Esophagus squamous epithelium (tissue), 4 donors: Measurements from ENCODE around the gene DOCK10.

Source experiments
- CTCF ChIP-seq, 6 experiments: fragments of 450-650 bp in 4 of 6; fragments of 200-600 bp in 2 of 6; sonication (generic) in 2 of 6; IDR thresholded peaks; one replicate each; pipeline ENCODE4 v1.5.1; 2016 to 2019; ENCODE audit warnings: antibody characterized with exemption in 6 of 6, mild to moderate bottlenecking in 4 of 6, moderate library complexity in 4 of 6
- POLR2A ChIP-seq, 4 donors: fragments of 450-650 bp; IDR thresholded peaks; one replicate each; pipeline ENCODE4 v1.6.1; 2017; ENCODE audit warnings: antibody characterized with exemption in 4 of 4, mild to moderate bottlenecking in 4 of 4, moderate library complexity in 3 of 4

GRCh38 chr2:224954980-224955379 lies 87.3 kb downstream of the DOCK10 start:
- TF ChIP-seq POLR2A (IDR thresholded peaks at IDR 0.05) (no peak), CTCF (IDR thresholded peaks at IDR 0.05) (no peak)
